Body of pancreas (tissue), 4 donors: Measurements from ENCODE around the gene AK4. TPM values are rescaled to one million over a fixed set of nuclear protein-coding genes. Genes with fewer than 3 reads are reported as not detected.
"Not testable (repeated sequence)": the region's sequence is repeated elsewhere in the genome, so short reads cannot be mapped to it uniquely, and the experiment has no call there.

ENCODE experiments used
- ATAC-seq: fragments of 150-250 bp; one replicate; pipeline ENCODE4 v1.9.1; 2016
- DNase-seq, 4 donors: peaks; one replicate each; pipeline ENCODE4 v3.0.0-alpha.2; 2019
- H3K27ac ChIP-seq, 4 donors: fragments of 200-600 bp; sonication (generic); 1 replicate in 3 of 4; 2 replicates in 1 of 4; pipeline versions ENCODE4 v1.5.1 to v1.6.1; 2016 to 2019; ENCODE audit warnings: mild to moderate bottlenecking in 1 of 4, mixed read lengths in 1 of 4, moderate library complexity in 1 of 4
- H3K27me3 ChIP-seq, 2 donors: fragments of 200-600 bp; sonication (generic); one replicate each; pipeline ENCODE4 v1.6.0; 2016; ENCODE audit warnings: mild to moderate bottlenecking in 1 of 2
- H3K36me3 ChIP-seq, 2 donors: fragments of 200-600 bp; sonication (generic); replicated peaks in 1 of 2; 2 replicates each; pipeline ENCODE4 v1.5.1; 2016; ENCODE audit warnings: low read depth in 2 of 2; ENCODE audit not compliant: insufficient read depth in 1 of 2
- H3K4me1 ChIP-seq: fragments of 200-600 bp; sonication (generic); one replicate; pipeline ENCODE4 v1.6.0; 2016
- H3K4me3 ChIP-seq, 2 donors: fragments of 200-600 bp; sonication (generic); 1 replicate in 1 of 2; 2 replicates in 1 of 2; pipeline ENCODE4 v1.5.1; 2016 to 2019
- H3K9me3 ChIP-seq, 3 donors: fragments of 200-600 bp; sonication (generic); 1 replicate in 2 of 3; 2 replicates in 1 of 3; pipeline ENCODE4 v1.5.1; 2016
- POLR2A ChIP-seq, 3 donors: fragments of 450-650 bp; IDR thresholded peaks; one replicate each; pipeline ENCODE4 v1.6.1; 2016; ENCODE audit warnings: antibody characterized with exemption in 3 of 3, mild to moderate bottlenecking in 2 of 3
- WGBS, 2 donors: methylation state at CpG; one replicate each; pipeline ENCODE4 v1.1.5; 2017; 5-methylcytosine and 5-hydroxymethylcytosine counted together
- intact Hi-C: fragments of 100-400 bp; cut with DNase I; formaldehyde crosslinking; loops from one replicate; pipeline ENCODE4 v1.15.1; 2023
- total RNA-seq, 2 donors: library from RNA; depleted of rRNA; stranded (reverse); fragments of >200 nt; gene quantifications; one replicate each; pipeline ENCODE4 v1.1.0, GENCODE V29; 2016
- TF ChIP-seq, protein P1 (sequence below), 7 experiments: fragments of 450-650 bp in 4 of 7; fragments of 200-600 bp in 3 of 7; sonication (generic) in 3 of 7; IDR thresholded peaks; one replicate each; pipeline ENCODE4 v1.5.1; 2016 to 2019; ENCODE audit warnings: antibody characterized with exemption in 7 of 7

Gene AK4
- total RNA-seq, 2 donors from 2014 or later = 8.8 to 20.4 TPM

DNA sequence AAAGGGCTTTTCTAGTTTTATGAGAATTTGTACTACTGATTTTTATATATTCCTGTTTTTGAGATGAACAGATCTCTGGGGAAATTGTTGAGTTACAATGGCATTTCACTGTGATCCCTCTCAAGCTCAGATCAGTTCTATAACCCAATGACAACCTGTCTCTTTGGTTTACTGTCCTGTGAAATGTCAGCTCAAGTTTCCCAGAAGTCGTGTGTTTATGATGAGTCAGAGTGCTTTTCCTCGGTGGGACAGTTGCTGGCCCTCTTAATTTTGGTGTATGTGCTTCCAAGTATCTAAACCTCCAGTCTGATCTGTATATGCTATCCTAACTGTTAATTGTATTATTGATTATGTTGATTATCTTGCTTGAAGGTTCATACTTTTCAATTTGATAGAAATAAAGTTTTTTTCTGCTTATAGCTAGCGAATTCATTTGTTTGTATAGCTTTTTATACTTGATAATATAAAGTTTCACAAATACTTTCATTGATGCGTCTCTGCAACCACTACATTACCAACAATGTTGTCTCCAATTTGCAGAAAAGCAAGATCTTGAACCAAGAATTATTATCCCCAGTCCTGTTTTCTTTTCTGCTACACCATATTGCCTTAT lies 83.8 kb downstream of the AK4 start:
- 67 to 79% methylated on average over 4 of the region's 4 CpGs for WGBS, 2 donors
- Histone ChIP-seq H3K27me3 (no peaks in the 10 kb centered on the region), H3K4me3 (no peak overlapping the region), H3K9me3 (no peaks in the 10 kb centered on the region), H3K36me3 (no peaks in the 10 kb centered on the region), H3K4me1 (no peaks in the 10 kb centered on the region), H3K27ac (no peak overlapping the region)
- intact Hi-C loops = no loop called here
- TF ChIP-seq POLR2A (IDR thresholded peaks at IDR 0.05) = no peak
- TF ChIP-seq, protein P1, sequence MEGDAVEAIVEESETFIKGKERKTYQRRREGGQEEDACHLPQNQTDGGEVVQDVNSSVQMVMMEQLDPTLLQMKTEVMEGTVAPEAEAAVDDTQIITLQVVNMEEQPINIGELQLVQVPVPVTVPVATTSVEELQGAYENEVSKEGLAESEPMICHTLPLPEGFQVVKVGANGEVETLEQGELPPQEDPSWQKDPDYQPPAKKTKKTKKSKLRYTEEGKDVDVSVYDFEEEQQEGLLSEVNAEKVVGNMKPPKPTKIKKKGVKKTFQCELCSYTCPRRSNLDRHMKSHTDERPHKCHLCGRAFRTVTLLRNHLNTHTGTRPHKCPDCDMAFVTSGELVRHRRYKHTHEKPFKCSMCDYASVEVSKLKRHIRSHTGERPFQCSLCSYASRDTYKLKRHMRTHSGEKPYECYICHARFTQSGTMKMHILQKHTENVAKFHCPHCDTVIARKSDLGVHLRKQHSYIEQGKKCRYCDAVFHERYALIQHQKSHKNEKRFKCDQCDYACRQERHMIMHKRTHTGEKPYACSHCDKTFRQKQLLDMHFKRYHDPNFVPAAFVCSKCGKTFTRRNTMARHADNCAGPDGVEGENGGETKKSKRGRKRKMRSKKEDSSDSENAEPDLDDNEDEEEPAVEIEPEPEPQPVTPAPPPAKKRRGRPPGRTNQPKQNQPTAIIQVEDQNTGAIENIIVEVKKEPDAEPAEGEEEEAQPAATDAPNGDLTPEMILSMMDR (IDR thresholded peaks at IDR 0.05) = no peak
- DNase-seq (no peak), ATAC-seq (no peak)

DNA sequence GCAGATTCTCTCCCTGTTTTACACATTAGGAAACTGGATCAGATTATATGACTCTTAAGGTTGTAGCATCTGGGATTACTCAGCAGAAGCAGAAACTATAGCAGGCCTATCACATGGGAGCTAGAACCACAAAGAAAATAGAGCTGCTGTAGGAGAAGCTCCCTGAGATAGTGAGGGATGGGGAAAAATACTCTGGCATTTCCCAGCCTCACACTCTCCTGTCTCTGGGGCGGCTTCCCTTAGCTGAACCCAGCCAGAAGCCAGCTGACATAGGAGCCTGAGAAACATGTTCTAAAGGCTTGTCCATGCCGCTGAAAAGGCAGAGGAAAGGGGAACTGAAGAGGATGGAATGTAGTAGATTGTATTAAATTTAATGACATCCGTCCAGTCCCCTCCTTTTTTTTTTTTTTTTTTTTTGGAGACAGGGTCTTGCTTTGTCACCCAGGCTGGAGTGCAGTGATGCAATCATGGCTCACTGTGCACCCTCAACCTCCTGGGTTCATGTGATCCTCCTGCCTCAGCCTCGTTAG lies 84.5 kb downstream of the AK4 start:
- no peak for ATAC-seq
- no peak overlapping the region for H3K27ac ChIP-seq
- H3K9me3 ChIP-seq = no peaks in the 10 kb centered on the region
- DNase-seq = no peak
- intact Hi-C loops = no loop called here
- no peak for TF ChIP-seq POLR2A (IDR thresholded peaks at IDR 0.05)
- TF ChIP-seq, protein P1 (IDR thresholded peaks at IDR 0.05) = no peak
- H3K27me3 ChIP-seq = no peaks in the 10 kb centered on the region
- 84 to 85% methylated on average over 4 of the region's 4 CpGs for WGBS, 2 donors
- no peak overlapping the region for H3K4me3 ChIP-seq
- no peaks in the 10 kb centered on the region for H3K4me1 ChIP-seq
- no peaks in the 10 kb centered on the region for H3K36me3 ChIP-seq

DNA sequence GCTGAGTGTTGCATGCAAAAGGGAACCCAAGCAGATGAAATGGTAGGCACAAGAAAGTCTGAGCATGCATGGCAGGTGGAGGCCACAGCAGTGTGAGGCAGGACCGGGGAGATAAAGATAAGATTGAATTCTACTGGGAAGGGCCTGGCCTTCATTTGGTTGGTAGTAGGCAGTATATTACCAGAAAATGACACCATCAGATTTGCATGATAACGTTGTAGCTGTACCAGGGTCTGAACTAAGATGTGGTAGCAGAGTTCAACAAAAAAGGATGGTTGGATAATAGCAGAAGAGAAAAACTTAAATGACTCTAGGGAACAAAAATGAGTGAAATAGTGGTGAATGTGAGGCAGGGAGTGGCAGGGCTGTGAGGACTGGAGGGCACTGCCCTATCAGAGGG lies 85.8 kb downstream of the AK4 start:
- TF ChIP-seq, protein P1 (IDR thresholded peaks at IDR 0.05) = no peak
- no peaks in the 10 kb centered on the region for H3K4me1 ChIP-seq
- DNase-seq (no peak), ATAC-seq (no peak)
- no peaks in the 10 kb centered on the region for H3K36me3 ChIP-seq
- intact Hi-C loops = no loop called here
- no peaks in the 10 kb centered on the region for H3K27me3 ChIP-seq
- H3K9me3 ChIP-seq = no peaks in the 10 kb centered on the region
- H3K27ac ChIP-seq = no peak overlapping the region
- no peak overlapping the region for H3K4me3 ChIP-seq
- 66 to 72% methylated on average over 2 of the region's 2 CpGs for WGBS, 2 donors

DNA sequence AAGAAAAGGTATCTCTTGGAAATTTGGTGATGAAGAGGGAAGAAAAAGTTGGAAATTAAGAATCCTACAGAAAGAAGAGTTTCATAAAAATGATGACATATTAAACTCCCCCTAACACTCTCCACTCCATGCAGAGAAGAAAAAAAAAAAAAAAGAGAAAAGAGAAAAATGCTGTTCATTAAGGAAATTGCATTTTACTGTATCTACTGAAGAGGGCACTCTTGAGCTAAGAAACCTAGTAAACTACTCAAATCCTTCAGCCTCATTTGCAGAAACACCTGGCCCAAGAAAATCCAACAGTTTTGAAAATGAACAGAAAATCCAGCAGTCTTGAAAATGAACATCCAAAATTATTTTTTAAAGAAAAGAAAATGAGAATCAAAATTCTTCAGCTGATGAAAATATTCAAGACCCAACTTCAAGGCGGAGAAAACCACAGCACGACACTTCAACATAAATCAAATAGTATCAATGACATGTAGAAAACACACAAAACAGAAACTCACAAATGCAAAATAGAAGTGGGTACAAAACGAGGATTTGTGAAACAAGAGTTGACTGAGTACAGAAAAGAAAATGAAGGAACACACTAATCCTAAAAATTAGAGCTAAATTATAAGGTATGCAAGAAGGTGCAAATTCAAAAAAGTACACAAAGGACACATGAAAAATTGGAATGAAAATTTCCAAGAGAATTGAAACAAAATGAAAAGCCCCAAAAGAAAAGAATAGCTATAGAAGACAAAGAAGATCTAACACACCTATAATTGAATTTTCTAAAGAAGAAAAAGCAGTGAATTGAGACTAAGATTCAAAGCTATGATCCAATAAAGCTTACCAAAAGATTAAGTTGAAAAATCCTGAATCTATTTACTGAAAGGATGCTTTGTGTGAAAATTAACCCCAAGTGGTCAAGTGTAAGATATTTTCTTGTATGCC lies 88.1 kb downstream of the AK4 start:
- 38 to 72% methylated on average over 3 of the region's 3 CpGs for WGBS, 2 donors
- H3K27me3 ChIP-seq = no peaks in the 10 kb centered on the region
- DNase-seq = no peak

DNA sequence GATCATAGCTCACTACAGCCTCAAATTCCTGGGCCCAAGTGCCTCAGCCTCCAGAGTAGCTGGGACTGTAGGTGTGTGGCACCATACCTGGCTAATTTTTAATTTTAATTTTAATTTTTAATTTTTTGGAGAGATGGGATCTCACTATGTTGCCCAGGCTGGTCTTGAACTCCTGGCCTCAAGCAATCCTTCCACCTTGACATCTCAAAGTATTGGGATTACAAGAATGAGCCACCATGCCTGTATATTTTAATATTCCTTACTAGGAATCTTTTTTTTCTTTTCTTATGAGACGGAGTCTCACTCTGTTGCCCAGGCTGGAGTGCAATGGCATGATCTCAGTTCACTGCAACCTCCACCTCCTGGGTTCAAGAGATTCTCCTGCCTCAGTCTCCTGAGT lies 89.1 kb downstream of the AK4 start:
- H3K4me1 ChIP-seq, H3K27ac ChIP-seq, DNase-seq, H3K36me3 ChIP-seq, H3K9me3 ChIP-seq, H3K4me3 ChIP-seq, intact Hi-C loops, H3K27me3 ChIP-seq, ATAC-seq: not testable (repeated sequence)
- WGBS, 2 donors = 85 to 86% methylated on average over 1 of the region's 1 CpG

More for the DNA sequence above, 88.1 kb downstream of the AK4 start:
- no peaks in the 10 kb centered on the region for H3K4me1 ChIP-seq
- no peak overlapping the region for H3K27ac ChIP-seq
- TF ChIP-seq POLR2A (IDR thresholded peaks at IDR 0.05) = no peak
- TF ChIP-seq, protein P1 (IDR thresholded peaks at IDR 0.05) = peak in 6 of 7 experiments; percentile 17 to 62 (median 50)
- no peaks in the 10 kb centered on the region for H3K36me3 ChIP-seq
- H3K4me3 ChIP-seq = no peak overlapping the region
- ATAC-seq = no peak
- intact Hi-C loops = no loop called here
- H3K9me3 ChIP-seq = no peaks in the 10 kb centered on the region
